ENCODE results near the gene SART1.

DNA sequence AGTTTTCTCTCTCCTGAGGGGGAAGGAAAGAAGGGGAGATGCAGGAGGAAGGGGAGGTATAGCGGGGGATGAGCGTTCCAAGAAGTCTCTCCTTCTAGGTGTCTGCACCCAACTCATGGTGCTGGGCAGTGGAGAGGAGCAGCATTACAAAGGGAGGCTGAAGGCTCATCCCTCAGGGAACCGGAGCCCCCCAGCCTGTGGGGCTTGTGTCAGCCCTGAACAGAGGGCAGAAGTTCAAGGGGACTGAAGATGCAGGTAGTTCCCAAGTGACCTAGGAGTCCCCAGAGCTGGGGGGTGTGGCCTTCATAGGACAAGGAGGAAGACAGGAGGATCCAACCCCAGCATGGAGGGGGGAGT lies 44.5 kb upstream of the SART1 start:
- no peak for TF ChIP-seq POLR2A (IDR thresholded peaks at IDR 0.05)
- TF ChIP-seq, protein P1, sequence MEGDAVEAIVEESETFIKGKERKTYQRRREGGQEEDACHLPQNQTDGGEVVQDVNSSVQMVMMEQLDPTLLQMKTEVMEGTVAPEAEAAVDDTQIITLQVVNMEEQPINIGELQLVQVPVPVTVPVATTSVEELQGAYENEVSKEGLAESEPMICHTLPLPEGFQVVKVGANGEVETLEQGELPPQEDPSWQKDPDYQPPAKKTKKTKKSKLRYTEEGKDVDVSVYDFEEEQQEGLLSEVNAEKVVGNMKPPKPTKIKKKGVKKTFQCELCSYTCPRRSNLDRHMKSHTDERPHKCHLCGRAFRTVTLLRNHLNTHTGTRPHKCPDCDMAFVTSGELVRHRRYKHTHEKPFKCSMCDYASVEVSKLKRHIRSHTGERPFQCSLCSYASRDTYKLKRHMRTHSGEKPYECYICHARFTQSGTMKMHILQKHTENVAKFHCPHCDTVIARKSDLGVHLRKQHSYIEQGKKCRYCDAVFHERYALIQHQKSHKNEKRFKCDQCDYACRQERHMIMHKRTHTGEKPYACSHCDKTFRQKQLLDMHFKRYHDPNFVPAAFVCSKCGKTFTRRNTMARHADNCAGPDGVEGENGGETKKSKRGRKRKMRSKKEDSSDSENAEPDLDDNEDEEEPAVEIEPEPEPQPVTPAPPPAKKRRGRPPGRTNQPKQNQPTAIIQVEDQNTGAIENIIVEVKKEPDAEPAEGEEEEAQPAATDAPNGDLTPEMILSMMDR (IDR thresholded peaks at IDR 0.05 in 4 of 5, conservative IDR thresholded peaks at IDR 0.05 in 1 of 5): no peak

Measured in gastrocnemius medialis (tissue), 4 donors.